ENCODE data around the gene NTNG2. TPM values are rescaled to one million over a fixed set of nuclear protein-coding genes. Genes with fewer than 3 reads are reported as not detected.

Gene NTNG2
- total RNA-seq, 3 donors from 2014 or later: under 0.01 to 1.9 (median 0.29) TPM

DNA sequence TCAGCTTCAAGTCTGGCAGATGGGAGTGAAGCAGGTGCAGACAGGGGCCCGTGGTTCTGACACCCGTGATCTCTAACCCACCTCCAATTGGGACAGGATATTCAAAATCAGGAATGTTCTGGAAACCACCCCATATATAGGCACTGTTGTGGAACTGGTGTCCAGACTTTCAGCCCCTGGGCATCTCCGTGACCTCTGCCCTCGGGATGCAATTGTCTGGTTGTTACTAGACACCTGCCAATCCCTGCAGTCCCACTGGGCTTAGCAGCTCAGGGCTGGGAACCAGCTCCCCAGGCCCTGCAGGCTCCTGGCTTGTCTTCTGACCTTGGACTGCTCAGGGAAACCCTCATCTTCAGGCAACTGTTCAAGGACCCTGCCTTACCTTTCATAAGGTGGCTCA lies 38.8 kb downstream of the NTNG2 start:
- no peak overlapping the region for H3K27ac ChIP-seq
- TF ChIP-seq POLR2AphosphoS5 (IDR thresholded peaks at IDR 0.05) (no peak), POLR2A (IDR thresholded peaks at IDR 0.05) (no peak)
- TF ChIP-seq, protein P1, sequence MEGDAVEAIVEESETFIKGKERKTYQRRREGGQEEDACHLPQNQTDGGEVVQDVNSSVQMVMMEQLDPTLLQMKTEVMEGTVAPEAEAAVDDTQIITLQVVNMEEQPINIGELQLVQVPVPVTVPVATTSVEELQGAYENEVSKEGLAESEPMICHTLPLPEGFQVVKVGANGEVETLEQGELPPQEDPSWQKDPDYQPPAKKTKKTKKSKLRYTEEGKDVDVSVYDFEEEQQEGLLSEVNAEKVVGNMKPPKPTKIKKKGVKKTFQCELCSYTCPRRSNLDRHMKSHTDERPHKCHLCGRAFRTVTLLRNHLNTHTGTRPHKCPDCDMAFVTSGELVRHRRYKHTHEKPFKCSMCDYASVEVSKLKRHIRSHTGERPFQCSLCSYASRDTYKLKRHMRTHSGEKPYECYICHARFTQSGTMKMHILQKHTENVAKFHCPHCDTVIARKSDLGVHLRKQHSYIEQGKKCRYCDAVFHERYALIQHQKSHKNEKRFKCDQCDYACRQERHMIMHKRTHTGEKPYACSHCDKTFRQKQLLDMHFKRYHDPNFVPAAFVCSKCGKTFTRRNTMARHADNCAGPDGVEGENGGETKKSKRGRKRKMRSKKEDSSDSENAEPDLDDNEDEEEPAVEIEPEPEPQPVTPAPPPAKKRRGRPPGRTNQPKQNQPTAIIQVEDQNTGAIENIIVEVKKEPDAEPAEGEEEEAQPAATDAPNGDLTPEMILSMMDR (IDR thresholded peaks at IDR 0.05): no peak
- H3K4me1 ChIP-seq: no peaks in the 10 kb centered on the region
- H3K27me3 ChIP-seq: peaks cover 0 to 29% of the 10 kb centered on the region in 2 donors
- no peak overlapping the region for H3K4me3 ChIP-seq
- no peaks in the 10 kb centered on the region for H3K9me3 ChIP-seq
- intact Hi-C loops (cut with DNase I; ENCODE audit: low total_unique reads): no loop called here
- no peaks in the 10 kb centered on the region for H3K36me3 ChIP-seq
- DNase-seq (ENCODE audit: low spot score in 2 of 2): no peak

DNA sequence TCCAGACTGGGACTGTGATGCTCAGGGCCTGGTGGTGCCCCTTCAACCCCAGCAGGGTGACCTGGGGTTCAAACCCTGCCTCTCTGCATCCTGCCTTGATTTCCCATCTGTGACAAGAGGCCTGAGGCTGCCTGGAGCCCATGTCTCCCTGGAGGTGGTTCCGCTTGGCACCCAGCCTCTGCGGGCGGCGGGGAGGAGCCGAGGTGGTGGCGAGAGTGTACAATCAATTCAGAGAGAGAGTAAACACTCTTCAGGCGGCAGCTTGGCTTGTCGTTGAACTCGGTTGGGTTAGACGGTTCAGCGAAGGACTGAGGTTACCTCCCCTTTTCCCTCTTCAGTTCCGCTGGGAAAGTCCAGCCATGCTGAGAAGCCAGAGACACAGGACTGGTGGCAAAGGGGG lies 39.3 kb downstream of the NTNG2 start:
- Histone ChIP-seq H3K4me3 (no peak overlapping the region), H3K27me3 (peaks cover 0 to 29% of the 10 kb centered on the region in 2 donors), H3K27ac (no peak overlapping the region), H3K36me3 (no peaks in the 10 kb centered on the region), H3K9me3 (no peaks in the 10 kb centered on the region), H3K4me1 (no peaks in the 10 kb centered on the region)
- intact Hi-C loops (cut with DNase I; ENCODE audit: low total_unique reads): no loop called here
- DNase-seq (ENCODE audit: low spot score in 2 of 2): no peak
- no peak for TF ChIP-seq POLR2A (IDR thresholded peaks at IDR 0.05)
- TF ChIP-seq, protein P1 (IDR thresholded peaks at IDR 0.05): no peak
- TF ChIP-seq POLR2AphosphoS5 (IDR thresholded peaks at IDR 0.05): no peak

DNA sequence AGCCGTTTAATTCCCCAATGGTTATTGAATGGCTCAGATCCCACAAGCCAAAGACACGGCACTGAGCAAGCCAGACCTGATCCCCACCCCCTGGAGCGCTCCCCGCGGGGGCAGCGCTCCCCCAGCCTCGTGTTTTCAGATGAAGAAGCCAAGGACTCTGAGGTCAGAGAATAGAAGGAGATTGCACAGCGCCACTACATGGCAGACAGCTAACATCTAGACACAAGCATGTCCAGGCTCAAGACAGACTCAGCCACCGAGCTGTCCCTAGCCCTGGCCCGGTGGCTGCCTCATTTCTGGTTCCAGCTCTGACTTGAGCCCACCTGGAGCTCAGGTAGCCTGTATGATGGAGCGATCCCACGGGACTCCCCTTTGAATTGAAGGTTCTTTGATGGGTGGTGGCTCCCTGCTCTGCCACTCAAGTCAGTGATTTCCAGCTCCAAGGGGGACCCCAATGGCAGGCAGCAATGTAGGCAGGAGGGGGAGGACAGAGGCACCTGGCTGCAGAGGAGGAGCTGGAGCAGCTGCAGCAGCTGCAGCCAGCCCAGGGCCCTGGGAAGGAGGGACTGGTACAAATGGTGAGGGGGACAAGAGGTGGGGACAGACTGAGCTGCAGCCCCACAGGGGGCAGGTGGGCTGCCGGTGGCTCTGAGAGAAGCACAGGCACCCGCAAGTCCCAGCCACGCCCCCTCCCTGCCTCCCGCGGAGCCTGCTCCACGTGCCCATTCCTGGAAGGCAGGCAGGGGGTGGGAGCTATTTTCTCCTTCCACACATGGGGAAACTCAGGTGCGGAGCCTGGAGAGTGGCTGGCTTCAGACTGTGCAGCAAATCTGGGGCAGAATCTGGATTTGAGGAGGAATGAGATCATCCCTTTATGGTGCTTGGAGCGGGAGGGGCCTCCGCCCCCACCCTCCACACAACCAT lies 40.2 kb downstream of the NTNG2 start:
- no peak overlapping the region for H3K4me3 ChIP-seq
- no peak for TF ChIP-seq POLR2A (IDR thresholded peaks at IDR 0.05)
- no peak for TF ChIP-seq POLR2AphosphoS5 (IDR thresholded peaks at IDR 0.05)
- TF ChIP-seq, protein P1 (IDR thresholded peaks at IDR 0.05): no peak
- no peaks in the 10 kb centered on the region for H3K9me3 ChIP-seq
- no peaks in the 10 kb centered on the region for H3K4me1 ChIP-seq
- DNase-seq (ENCODE audit: low spot score in 2 of 2): no peak
- no peaks in the 10 kb centered on the region for H3K36me3 ChIP-seq
- intact Hi-C loops (cut with DNase I; ENCODE audit: low total_unique reads): no loop called here
- no peak overlapping the region for H3K27ac ChIP-seq
- peaks cover 0 to 29% of the 10 kb centered on the region in 2 donors for H3K27me3 ChIP-seq

DNA sequence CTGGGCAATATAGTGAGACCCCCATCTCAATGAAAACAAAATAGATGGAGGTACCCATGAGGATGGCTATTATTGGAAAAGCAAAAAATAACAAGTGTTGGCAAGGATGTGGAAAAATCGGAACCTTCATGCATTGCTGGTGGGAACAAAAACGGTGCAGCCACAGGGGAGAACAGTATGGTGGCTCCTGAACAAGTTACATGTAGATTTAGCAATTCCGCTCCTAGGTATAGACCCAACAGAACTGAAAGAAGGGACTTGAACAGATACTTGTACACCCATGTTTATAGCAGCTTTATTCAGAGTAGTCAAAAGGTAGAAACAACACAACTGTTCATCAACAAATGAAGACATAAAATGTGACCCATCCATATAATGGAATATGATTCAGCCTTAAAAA lies 43.0 kb downstream of the NTNG2 start:
- intact Hi-C loops (cut with DNase I; ENCODE audit: low total_unique reads): no loop called here
- TF ChIP-seq, protein P1 (IDR thresholded peaks at IDR 0.05): no peak
- no peak for TF ChIP-seq POLR2A (IDR thresholded peaks at IDR 0.05)
- peaks cover 0 to 29% of the 10 kb centered on the region in 2 donors for H3K27me3 ChIP-seq
- no peaks in the 10 kb centered on the region for H3K36me3 ChIP-seq
- no peak for DNase-seq (ENCODE audit: low spot score in 2 of 2)
- no peaks in the 10 kb centered on the region for H3K4me1 ChIP-seq
- H3K27ac ChIP-seq: no peak overlapping the region
- no peaks in the 10 kb centered on the region for H3K9me3 ChIP-seq
- no peak overlapping the region for H3K4me3 ChIP-seq

DNA sequence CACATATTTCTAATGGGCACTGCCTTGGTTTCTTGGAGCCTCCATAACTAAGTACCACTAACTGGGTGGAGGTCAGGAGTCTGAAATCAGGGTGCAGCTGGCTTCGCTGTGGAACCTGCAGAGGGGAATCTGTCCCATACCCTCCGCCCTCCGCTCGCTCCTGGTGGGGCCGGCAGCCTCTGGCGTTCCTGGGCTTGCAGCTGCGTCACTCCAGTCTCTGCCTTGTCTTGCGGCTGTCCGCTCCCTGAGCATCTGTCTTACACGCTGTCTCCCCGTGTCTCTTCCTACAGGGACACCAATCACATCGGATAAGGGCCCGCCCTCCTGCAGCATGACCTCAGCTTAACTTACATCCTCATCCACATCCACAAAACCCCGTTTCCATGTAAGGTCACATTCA lies 45.4 kb downstream of the NTNG2 start:
- intact Hi-C loops (cut with DNase I; ENCODE audit: low total_unique reads): no loop called here
- no peak for TF ChIP-seq POLR2AphosphoS5 (IDR thresholded peaks at IDR 0.05)
- TF ChIP-seq, protein P1 (IDR thresholded peaks at IDR 0.05): no peak
- TF ChIP-seq POLR2A (IDR thresholded peaks at IDR 0.05): no peak
- no peaks in the 10 kb centered on the region for H3K4me1 ChIP-seq

More for the DNA sequence above, 45.4 kb downstream of the NTNG2 start:
- Histone ChIP-seq H3K4me3 (no peak overlapping the region), H3K9me3 (no peaks in the 10 kb centered on the region), H3K27me3 (peaks cover 0 to 22% of the 10 kb centered on the region in 2 donors), H3K36me3 (no peaks in the 10 kb centered on the region), H3K27ac (no peak overlapping the region)
- DNase-seq (ENCODE audit: low spot score in 2 of 2): no peak
